Ecto neural progenitor cell (in vitro differentiated cells): Measurements from ENCODE around the gene SRGAP2C.
"Not testable (repeated sequence)": the region's sequence is repeated elsewhere in the genome, so short reads cannot be mapped to it uniquely, and the experiment has no call there.

ENCODE experiments used
- DNase-seq: peaks from one replicate; pipeline ENCODE4 v3.0.0-alpha.2; 2018; ENCODE audit warnings: low spot score

Gene SRGAP2C

GRCh38 chr1:121184290-121185127 lies at the start of gene SRGAP2C, which contains the start of gene FAM72B:
Gene SRGAP2C (plus strand): TSS chr1:121184975. CDS start chr1:121187447, 2,472 bp downstream.
Gene FAM72B (minus strand): TSS chr1:121184340. CDS start chr1:121183489, 851 bp downstream.
- DNase-seq = peak; percentile 90

- not testable (repeated sequence) for DNase-seq
Observed at GRCh38 chr1:121140393-121140792, 44.4 kb upstream of the SRGAP2C start.

GRCh38 chr1:121148489-121149190 lies 36.1 kb upstream of the SRGAP2C start:
- DNase-seq = not testable (repeated sequence)

- not testable (repeated sequence) for DNase-seq
Observed at GRCh38 chr1:121151294-121151693, 33.5 kb upstream of the SRGAP2C start.

- not testable (repeated sequence) for DNase-seq
Observed at GRCh38 chr1:121152788-121153187, 32.0 kb upstream of the SRGAP2C start.

GRCh38 chr1:121154811-121155210 lies 30.0 kb upstream of the SRGAP2C start:
- DNase-seq = not testable (repeated sequence)

GRCh38 chr1:121155671-121156358 lies 29.0 kb upstream of the SRGAP2C start:
- DNase-seq = not testable (repeated sequence)

- DNase-seq = not testable (repeated sequence)
Observed at GRCh38 chr1:121156958-121157603, 27.7 kb upstream of the SRGAP2C start.

GRCh38 chr1:121157609-121158008 lies 27.2 kb upstream of the SRGAP2C start:
- DNase-seq = not testable (repeated sequence)

GRCh38 chr1:121160118-121160517 lies 24.7 kb upstream of the SRGAP2C start:
- not testable (repeated sequence) for DNase-seq

GRCh38 chr1:121161199-121161901 lies 23.4 kb upstream of the SRGAP2C start:
- not testable (repeated sequence) for DNase-seq

GRCh38 chr1:121163850-121164757 lies 20.7 kb upstream of the SRGAP2C start:
- DNase-seq = not testable (repeated sequence)

- DNase-seq = not testable (repeated sequence)
Observed at GRCh38 chr1:121165296-121165695, 19.5 kb upstream of the SRGAP2C start.

GRCh38 chr1:121167225-121167738 lies 17.5 kb upstream of the SRGAP2C start:
- DNase-seq = not testable (repeated sequence)

- not testable (repeated sequence) for DNase-seq
Observed at GRCh38 chr1:121168152-121168668, 16.6 kb upstream of the SRGAP2C start.

- DNase-seq = not testable (repeated sequence)
Observed at GRCh38 chr1:121176649-121177048, 8.1 kb upstream of the SRGAP2C start.

- not testable (repeated sequence) for DNase-seq
Observed at GRCh38 chr1:121178197-121178596, 6.6 kb upstream of the SRGAP2C start.

- peak; percentile 50 for DNase-seq
Observed at GRCh38 chr1:121183867-121184266, 908 bp upstream of the SRGAP2C start.

- DNase-seq = not testable (repeated sequence)
Observed at GRCh38 chr1:121185140-121185708, 449 bp downstream of the SRGAP2C start.
